Measurements from ENCODE around the gene DNAL1. TPM values are rescaled to one million over a fixed set of nuclear protein-coding genes. Genes with fewer than 3 reads are reported as not detected.

Gene DNAL1
- 2.7 and 5.4 TPM in 2 replicates for total RNA-seq (2014; rRNA removed; shearing (Covaris generic))

GRCh38 chr14:73644531-73645247 lies at the start of gene DNAL1:
Gene DNAL1 (plus strand): TSS chr14:73644986. CDS start chr14:73645040, 54 bp downstream.

GRCh38 chr14:73612339-73613045 lies 32.3 kb upstream of the DNAL1 start, which contains the start of gene ACOT6:
Gene ACOT6 (plus strand): TSS chr14:73612517. CDS start chr14:73612572, 55 bp downstream.

GRCh38 chr14:73713803-73714655 lies 69.2 kb downstream of the DNAL1 start, which contains the start of gene PNMA1:
Gene PNMA1 (minus strand): TSS chr14:73714384. CDS start chr14:73713639, 745 bp downstream.

Small RNA genes within 50 kb of the gene (small RNA-seq; reads per million reads assigned to genes)
- gene RNU6-240P, result not detected

Other genes starting within 250 kb of the DNAL1 start
- gene NUMB, start 186.4 kb upstream of the DNAL1 start, total RNA-seq (2014; rRNA removed; shearing (Covaris generic)), result 13.1 and 14.2 TPM in 2 replicates
- 18.6 and 18.7 TPM in 2 replicates for gene RIOX1, start 154.1 kb upstream of the DNAL1 start, total RNA-seq (2014; rRNA removed; shearing (Covaris generic))
- 0.74 and 2.1 TPM in 2 replicates for gene ACOT1, start 107.8 kb upstream of the DNAL1 start, total RNA-seq (2014; rRNA removed; shearing (Covaris generic))
- gene HEATR4, start 86.0 kb upstream of the DNAL1 start, total RNA-seq (2014; rRNA removed; shearing (Covaris generic)), result not detected in 2 replicates
- gene ACOT2, start 75.8 kb upstream of the DNAL1 start, total RNA-seq (2014; rRNA removed; shearing (Covaris generic)), result 20.0 and 20.6 TPM in 2 replicates
- gene ACOT4, start 53.1 kb upstream of the DNAL1 start, total RNA-seq (2014; rRNA removed; shearing (Covaris generic)), result not detected in 2 replicates
- gene ACOT6, start 32.5 kb upstream of the DNAL1 start, total RNA-seq (2014; rRNA removed; shearing (Covaris generic)), result not detected in 2 replicates
- gene PNMA1, start 69.4 kb downstream of the DNAL1 start, total RNA-seq (2014; rRNA removed; shearing (Covaris generic)), result 4.9 and 5.0 TPM in 2 replicates
- gene PTGR2, start 206.8 kb downstream of the DNAL1 start, total RNA-seq (2014; rRNA removed; shearing (Covaris generic)), result 6.4 and 11.0 TPM in 2 replicates
- 39.6 and 45.3 TPM in 2 replicates for gene ZNF410, start 241.9 kb downstream of the DNAL1 start, total RNA-seq (2014; rRNA removed; shearing (Covaris generic))

All from A375 (cell line).